ENCODE results near the gene ADRA1B.
"Not testable (repeated sequence)": the region's sequence is repeated elsewhere in the genome, so short reads cannot be mapped to it uniquely, and the experiment has no call there.

The ADRA1B gene

DNA sequence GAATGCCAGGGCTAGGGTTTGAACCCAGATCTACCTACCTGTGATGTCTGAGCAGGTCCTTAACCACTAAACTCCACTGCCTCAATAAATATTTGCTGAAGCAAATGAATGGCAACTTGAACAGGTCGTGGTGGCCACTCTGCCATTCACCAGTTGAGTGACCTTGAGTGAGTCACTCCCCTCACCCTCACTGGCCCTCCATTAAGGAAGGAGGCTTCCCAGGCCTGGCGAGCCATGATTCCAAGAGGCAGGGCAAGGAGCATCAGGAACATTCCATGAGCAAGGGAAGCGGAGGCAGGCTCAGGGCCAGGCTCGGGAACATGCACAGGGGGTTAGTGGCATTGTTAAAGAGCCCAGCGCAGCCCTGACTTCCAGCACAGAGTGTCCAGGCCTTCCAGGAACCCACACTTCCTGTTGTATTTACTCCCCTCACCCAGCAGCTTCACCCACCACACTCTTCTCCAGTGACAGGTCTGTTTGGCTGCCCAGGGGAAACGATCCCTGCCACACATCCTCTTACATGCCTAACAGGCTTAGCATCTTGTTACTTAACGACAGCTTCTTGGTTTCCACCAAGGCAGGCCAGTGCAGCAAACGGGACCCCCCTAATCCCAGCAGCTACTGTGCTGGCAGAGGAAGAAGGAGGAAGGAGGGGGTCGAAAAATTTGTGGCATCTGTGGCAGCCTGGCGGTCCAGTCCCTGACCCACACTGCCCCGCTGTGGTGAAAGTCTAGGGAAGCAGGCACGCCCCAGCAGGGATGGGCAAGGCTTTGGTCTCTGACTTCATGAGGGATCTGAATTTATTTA, 49.0 kb downstream of the ADRA1B start:
- DNase-seq (ENCODE audit: low read depth in 1 of 2, low spot score in 1 of 2), result no peak

DNA sequence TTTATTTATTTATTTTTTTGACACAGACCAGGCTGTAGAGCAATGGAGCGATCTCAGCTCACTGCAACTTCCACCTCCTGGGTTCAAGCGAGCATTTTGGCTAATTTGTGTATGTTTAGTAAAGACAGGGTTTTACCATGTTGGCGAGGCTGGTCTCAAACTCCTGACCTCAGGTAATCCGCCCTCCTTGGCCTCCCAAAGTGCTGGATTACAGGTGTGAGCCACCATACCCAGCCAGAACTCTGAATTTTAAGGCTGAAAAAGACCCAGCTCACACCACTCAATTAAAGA, 49.5 kb downstream of the ADRA1B start:
- DNase-seq (ENCODE audit: low read depth in 1 of 2, low spot score in 1 of 2), result not testable (repeated sequence)

DNA sequence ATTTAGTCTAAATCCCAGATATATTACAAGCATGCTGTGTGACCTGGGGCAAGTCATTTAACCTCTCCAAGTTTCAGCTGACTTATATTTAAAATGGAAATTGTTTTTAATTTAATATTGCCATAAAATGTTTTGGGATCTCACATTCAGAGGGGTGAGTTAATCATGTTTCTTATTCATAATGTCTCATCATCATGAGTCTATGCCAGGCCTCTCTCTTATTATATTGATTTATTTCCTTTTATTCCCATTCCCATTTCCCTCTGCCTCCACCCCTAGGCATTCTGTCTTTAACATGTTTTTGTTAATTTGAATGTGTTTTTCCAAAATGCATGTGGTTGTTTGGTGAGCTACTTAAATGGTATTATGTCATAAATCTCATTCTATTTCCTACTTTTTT, 53.7 kb downstream of the ADRA1B start:
- DNase-seq (ENCODE audit: low read depth in 1 of 2, low spot score in 1 of 2), result no peak

DNA sequence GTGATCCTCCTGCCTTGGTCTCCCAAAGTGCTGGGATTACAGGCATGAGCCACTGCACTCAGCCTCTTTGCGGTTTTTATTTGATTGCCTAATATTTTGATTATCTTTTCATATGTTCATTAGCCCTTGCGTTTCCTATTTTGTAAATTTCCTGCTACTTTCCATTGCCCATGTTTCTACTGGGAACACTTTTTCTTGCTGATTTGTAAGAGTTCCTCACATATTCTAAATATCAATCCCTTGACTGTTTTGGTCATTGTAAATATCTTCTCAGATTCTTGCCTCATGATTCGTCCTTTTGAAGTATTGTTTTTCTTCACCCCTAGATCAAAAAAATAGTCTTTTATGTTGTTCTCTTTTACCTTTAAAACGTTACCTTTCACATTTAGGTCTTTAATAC, 54.8 kb downstream of the ADRA1B start:
- DNase-seq (ENCODE audit: low read depth in 1 of 2, low spot score in 1 of 2), result no peak

DNA sequence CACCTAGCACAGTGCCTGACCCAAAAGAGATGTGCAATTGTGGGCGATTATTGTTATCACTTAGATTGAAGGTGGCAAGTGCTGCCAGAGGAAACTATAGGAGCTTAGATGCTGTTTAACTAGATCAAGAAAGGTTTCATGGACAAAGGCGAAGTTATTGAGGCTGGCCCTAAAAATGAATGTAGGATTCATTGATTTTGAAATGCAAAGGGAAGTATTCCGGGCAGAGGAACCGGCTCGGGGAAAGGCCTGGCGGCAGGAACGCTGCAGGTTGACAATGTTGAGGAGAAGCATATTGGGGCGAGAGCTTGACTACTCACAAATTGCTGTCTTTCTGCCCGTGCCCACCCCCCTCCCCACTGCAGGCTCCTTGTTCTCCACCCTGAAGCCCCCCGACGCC, 55.2 kb downstream of the ADRA1B start:
- DNase-seq (ENCODE audit: low read depth in 1 of 2, low spot score in 1 of 2), result no peak

DNA sequence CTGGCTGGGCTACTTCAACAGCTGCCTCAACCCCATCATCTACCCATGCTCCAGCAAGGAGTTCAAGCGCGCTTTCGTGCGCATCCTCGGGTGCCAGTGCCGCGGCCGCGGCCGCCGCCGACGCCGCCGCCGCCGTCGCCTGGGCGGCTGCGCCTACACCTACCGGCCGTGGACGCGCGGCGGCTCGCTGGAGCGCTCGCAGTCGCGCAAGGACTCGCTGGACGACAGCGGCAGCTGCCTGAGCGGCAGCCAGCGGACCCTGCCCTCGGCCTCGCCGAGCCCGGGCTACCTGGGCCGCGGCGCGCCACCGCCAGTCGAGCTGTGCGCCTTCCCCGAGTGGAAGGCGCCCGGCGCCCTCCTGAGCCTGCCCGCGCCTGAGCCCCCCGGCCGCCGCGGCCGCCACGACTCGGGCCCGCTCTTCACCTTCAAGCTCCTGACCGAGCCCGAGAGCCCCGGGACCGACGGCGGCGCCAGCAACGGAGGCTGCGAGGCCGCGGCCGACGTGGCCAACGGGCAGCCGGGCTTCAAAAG, 55.7 kb downstream of the ADRA1B start:
- no peak for DNase-seq (ENCODE audit: low read depth in 1 of 2, low spot score in 1 of 2)

DNA sequence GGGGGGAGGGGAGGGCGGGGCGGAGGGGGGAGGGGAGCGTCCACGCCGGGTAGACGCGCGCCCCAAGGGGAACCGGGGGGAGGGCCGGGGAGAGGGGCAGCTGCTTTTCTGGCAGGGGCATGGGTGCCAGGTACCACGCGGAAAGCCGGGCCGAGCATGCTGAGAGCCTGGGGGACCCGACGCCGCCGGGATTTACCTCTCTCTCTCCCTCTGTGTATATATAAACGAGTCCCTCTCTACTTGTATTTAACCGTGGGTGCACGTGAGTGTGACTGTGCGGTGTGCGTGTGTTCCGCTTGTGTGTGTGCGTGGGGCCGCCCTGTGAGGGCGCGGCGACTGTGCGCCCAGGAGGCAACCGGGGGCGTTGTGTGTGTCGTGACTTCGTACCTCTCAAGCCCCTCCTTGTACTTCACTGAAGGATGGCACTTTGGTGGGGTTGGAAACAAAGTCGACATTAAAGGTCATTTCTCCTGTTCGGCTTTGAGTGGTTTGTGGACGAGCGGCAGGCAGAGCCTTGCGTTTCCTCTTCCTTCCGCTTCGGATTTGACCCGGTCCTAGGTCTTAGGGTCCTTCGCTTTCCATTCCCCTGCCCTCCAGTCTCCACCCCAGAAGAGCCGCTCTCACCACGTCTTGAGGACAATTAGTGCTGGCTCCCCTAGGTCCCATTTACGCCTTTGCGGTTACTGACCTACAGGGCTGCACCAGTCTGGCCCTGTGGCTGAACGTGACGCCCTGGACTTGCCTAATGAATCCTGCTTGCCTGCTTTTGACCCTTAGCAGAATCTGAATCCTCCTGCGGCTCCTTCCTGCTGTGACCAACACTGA, 56.5 kb downstream of the ADRA1B start:
- DNase-seq (ENCODE audit: low read depth in 1 of 2, low spot score in 1 of 2), result no peak

DNA sequence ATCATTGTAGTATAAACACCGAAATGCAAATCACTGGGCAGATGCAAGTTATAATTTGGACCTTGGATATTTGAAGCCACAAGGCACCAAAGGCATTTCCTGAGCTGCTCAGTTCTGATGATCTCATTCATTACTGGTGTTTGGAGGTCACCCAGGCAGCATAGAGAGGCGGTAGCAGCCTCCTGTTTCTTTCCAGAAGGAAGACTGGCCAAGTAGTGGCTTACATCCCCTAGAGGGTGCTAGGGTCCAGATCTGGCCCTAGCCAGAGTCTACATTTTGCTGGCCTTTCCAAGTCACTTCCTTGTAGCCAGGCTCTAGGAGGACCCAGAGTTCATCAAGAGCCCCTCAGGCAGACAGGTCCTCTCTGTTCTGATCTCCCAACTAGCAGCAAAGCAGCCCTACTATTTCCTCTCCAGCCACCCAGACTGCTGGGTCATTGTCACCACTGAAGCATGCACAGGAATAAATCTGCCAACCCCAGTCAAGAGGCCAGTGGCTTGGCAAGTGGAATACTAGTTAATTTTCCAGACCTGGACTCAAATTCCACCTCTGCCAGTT, 59.3 kb downstream of the ADRA1B start:
- no peak for DNase-seq (ENCODE audit: low read depth in 1 of 2, low spot score in 1 of 2)

DNA sequence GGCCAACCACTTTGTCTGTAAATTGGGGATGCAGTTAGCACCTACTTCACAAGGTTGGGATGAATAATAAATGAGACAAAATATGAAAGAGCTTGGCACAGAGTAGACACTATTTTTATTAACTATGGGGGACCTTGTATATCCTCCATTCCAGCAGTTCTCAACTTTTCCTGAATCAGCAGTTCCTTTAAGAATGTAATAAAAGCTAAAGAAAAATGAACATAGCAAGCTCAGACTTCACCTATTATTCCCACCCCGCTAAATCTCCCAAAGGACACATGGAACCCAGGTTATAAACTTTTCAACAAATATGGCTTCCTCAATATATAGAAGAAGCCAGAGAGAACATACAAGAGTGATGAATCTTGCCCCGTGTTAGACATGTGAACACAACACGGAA, 60.6 kb downstream of the ADRA1B start:
- no peak for DNase-seq (ENCODE audit: low read depth in 1 of 2, low spot score in 1 of 2)

DNA sequence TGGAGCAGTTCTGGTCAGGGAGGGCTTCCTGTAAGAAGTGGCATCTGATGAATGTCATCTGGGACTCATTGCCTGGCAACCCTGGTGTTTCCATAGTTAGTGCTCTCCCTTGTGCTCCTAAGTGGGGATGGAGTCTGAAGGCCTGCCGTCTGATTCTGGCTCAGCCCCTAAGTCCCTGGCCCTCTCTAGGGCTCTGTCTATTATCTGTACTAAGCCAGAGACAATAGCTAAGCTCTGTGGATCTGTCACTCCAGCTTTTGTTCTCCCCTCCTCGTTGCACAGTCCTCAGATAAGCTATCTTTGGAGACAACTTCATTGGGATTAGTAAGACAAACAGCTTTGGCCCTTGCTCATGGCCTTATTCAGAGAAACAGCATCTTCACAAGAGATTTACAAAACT, 62.1 kb downstream of the ADRA1B start:
- no peak for DNase-seq (ENCODE audit: low read depth in 1 of 2, low spot score in 1 of 2)

DNA sequence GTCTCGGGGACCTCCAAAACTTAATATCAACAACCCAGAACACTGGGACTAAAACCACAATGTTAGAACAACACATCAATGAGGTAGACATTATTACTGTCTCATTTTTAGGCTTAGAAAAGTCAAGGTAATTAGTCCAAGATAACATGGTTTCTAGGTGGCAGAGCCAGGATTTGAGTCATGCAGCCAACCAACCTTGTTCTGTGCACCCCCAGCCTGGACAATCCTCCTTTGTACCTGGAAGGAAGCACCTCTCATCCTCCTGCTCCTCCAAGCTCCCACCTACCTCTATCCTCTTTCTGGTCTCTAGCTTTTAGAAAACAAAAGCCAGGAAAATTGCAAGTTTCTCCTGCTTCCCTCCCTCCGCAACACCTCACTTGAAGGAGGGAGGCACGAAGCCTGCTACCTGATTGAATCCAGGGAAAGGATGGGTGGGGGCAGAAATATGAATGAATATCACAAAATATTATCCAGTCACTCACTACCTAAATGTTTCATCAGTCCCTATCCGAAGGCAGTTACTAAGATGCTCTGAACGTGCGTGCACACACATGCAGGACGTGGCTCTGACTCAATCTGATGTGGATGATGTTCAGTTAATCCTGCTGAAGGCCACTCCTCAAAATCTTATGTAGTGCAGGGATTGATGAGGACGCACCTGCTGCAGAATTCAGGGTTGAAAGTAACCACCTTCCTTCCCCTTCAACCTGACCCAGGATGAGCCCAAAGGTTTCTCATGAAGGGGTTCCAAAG, 66.3 kb downstream of the ADRA1B start:
- no peak for DNase-seq (ENCODE audit: low read depth in 1 of 2, low spot score in 1 of 2)

DNA sequence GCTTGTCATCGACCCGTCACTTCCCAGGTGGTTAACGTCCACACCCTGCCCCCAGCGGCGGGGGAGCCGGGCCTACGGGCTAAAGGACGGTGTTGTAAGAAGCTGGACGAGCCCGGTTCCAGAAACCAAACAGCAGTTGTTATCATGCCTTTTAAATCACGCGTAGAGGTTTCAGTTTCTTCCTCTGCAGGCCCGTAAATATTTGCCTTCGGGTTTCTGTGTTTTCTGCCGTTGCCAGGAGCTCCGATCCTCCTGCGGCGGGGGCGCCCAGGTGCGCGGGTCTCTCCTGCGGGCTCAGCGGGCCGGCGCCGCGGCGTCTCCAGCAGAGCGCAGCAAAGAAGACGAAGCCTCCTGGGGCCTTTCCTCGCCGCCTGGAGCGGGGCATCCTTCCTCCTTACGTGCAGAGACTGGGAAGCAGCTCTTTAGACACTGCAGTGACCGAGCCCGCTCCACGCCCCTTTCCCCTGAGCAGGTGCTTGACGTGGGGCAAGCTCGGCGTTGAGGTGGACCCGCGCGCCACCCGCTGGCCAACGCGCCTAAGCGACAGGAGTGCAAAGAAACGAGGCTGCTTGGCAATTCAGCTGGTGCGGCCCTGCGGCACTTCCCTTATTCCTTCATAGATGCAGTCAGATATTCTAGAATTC, 70.9 kb downstream of the ADRA1B start:
- DNase-seq (ENCODE audit: low read depth in 1 of 2, low spot score in 1 of 2), result peak; percentile 54 to 62

DNA sequence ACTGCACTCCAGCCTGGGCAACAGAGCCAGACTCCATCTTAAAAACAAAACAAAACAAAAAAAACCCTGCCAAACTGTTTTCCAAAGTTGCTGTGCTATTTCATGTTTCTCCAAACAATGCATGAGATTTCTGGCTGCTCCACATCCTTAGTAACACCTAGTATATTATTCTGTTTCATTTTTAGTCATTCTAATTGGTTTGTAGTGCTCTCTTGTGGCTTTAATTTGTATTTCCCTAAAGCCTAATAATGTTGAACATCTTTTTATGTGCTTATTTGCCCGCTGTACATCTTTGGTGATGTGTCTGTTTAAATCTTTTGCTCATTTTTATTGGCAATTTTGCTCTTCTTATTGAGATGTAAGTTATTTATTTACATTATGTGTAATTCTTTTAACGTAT, 74.2 kb downstream of the ADRA1B start:
- no peak for DNase-seq (ENCODE audit: low read depth in 1 of 2, low spot score in 1 of 2)

DNA sequence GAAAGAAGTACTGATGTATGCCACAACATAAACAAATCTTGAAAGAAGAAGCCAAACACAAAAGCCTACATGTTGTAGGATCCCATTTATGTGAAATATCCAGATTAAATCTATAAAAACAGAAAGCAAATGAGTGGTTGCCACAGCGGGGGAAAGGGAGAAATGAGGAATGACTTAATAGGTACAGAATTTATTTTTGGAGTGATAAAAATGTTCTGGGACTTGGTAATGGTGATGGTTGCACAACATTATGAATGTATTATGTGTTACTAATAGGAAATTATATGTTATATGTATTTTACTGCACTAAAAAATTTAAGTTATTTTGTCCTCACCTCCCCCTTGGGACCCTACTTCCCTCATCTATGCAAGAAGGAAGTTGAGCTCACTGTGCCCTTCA, 76.3 kb downstream of the ADRA1B start:
- no peak for DNase-seq (ENCODE audit: low read depth in 1 of 2, low spot score in 1 of 2)

DNA sequence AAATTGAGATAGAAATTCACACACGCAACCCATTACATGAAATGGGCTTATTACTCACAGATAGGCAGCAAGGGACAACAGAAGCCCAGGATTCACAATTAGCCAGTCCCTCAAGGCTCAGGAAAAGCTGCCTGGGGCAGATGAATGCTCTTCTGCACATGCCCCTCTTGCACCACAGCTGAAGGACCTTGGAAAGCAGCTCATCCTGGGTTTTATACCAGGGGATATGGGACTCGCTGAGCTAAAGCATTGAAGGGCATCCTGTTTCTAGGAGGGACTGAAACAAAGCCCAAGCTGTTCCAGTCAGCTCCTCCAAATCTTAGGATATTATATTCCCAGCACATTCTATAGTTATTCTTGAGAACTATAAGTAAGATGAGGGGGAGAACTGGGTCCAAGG, 76.9 kb downstream of the ADRA1B start:
- no peak for DNase-seq (ENCODE audit: low read depth in 1 of 2, low spot score in 1 of 2)

DNA sequence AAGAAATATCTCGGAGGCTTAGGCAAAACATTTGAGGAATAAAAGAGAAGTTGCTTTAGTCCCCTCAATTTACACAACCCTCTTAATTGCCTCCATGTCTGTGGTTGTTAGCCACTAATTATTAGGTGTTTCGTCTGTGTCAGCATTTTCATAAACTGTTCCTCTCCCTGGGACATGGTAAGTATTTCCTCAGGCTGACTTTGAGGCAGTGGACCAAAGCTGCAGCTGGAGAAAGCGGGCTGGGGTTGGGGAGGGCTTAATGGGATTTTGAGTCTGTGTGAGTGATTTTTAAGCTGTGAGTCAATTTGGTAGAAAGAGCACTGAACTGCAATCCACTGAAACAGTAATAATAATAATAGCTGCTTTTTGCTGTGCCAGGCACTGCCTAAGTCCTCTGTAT, 79.6 kb downstream of the ADRA1B start:
- no peak for DNase-seq (ENCODE audit: low read depth in 1 of 2, low spot score in 1 of 2)

DNA sequence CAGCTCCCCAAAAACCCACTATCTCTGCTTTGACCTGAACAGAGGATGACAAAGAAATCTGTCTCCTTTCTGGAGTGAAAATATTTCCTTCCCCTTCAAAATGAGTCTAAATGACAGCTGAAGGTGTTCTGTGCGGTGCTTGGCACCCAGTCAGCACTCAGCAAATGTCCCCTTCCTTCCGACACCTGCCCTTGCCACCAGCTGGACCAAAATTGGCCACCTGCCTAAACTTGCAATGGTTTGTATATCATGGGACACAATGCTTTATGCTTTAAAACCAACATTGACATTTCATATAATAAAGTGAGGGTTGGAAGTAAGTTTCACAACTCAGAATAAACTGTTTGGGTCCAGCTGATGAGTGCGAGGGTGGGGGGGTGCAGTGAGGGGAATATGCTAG, 85.2 kb downstream of the ADRA1B start:
- no peak for DNase-seq (ENCODE audit: low read depth in 1 of 2, low spot score in 1 of 2)

DNA sequence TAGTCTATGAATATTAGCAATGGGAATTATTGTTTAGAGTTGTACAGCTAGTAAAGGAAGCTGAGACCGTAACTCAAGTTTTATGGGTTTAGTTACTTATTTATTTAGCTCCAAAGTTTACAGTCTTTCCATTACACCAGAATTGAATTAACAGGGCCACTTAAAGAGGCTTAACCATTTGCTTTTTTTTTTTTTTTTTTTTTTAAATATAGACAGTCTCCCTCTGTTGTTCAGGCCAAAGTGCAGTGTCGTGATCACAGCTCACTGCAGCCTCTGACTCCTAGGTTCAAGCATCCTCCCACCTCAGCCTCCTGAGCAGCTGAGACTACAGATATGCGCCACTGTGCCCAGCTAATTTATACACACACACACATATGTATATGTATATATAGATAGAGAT, 91.2 kb downstream of the ADRA1B start:
- no peak for DNase-seq (ENCODE audit: low read depth in 1 of 2, low spot score in 1 of 2)

DNA sequence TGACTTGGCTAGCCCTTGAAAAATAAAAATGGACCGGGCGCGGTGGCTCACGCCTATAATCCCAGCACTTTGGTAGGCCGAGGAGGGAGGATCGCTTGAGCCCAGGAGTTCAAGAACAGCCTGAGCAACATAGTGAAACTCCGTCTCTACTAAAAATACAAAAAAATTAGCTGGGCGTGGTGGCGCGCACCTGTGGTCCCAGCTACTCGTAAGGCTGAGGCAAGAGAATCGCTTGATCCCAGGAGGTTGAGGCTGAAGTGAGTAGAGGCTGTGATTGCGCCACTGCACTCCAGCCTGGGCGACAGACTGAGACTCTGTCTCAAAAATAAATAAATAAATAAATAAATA, 92.2 kb downstream of the ADRA1B start:
- DNase-seq (ENCODE audit: low read depth in 1 of 2, low spot score in 1 of 2), result not testable (repeated sequence)

DNA sequence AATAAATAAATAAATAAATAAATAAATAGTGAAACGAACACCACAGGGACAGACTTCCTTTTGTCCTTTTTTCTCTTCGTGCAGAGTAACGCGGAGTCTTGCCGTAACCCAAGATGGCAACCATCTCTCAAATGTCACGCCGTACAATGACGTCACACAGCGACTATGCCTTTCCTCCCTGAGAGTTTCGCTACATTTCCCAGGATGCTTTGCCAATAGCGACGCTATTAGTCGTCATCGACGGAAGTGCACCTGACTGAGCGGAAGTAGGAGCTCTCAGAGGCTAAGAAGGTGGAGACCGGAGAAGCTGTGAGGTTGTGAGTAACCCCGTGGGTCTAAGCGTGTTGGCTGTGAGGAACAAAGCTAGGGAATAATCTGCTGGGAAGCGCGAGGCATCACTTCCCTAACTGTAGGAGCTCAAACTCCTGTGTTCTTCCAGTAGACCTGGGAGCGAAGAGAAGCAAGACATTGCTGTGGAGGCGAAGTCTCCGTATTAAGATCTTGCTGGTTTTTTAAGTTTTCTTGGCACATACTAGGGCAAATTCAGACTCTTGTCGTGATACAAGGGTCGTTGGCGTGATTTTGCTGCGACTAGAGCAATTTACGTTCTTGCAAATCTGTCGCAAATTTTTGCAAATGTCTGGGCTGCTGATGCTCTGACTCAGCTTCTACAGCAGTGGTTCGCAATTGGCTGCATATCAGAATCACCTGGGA, 92.8 kb downstream of the ADRA1B start, which contains the start of gene TTC1:
TTC1 (plus strand) TSS at position 263 of the 714 bp plus-strand sequence. CDS start 1,390 bp downstream, outside the sequence.
- peak; percentile 72 to 83 for DNase-seq (ENCODE audit: low read depth in 1 of 2, low spot score in 1 of 2)
